ENCODE data around the gene HBQ1.
A peak's percentile ranks its signal among the peaks of the same experiment; 100 is the strongest.

Gene HBQ1

DNA sequence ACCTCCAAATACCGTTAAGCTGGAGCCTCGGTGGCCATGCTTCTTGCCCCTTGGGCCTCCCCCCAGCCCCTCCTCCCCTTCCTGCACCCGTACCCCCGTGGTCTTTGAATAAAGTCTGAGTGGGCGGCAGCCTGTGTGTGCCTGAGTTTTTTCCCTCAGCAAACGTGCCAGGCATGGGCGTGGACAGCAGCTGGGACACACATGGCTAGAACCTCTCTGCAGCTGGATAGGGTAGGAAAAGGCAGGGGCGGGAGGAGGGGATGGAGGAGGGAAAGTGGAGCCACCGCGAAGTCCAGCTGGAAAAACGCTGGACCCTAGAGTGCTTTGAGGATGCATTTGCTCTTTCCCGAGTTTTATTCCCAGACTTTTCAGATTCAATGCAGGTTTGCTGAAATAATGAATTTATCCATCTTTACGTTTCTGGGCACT is 2.9 kb upstream of the HBQ1 start:
- peak; percentile 66 to 79 for DNase-seq
- TF ChIP-seq POLR2A (IDR thresholded peaks at IDR 0.05; ENCODE audit: low read length) (no peak), GATA1 (IDR thresholded peaks at IDR 0.05; ENCODE audit: low read depth, low read length) (no peak)

DNA sequence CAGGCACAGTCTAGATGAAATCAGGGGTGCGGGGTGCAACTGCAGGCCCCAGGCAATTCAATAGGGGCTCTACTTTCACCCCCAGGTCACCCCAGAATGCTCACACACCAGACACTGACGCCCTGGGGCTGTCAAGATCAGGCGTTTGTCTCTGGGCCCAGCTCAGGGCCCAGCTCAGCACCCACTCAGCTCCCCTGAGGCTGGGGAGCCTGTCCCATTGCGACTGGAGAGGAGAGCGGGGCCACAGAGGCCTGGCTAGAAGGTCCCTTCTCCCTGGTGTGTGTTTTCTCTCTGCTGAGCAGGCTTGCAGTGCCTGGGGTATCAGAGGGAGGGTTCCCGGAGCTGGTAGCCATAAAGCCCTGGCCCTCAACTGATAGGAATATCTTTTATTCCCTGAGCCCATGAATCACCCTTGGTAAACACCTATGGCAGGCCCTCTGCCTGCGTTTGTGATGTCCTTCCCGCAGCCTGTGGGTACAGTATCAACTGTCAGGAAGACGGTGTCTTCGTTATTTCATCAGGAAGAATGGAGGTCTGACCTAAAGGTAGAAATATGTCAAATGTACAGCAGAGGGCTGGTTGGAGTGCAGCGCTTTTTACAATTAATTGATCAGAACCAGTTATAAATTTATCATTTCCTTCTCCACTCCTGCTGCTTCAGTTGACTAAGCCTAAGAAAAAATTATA is 2.1 kb upstream of the HBQ1 start:
- peak; percentile 95 for TF ChIP-seq POLR2A (IDR thresholded peaks at IDR 0.05; ENCODE audit: low read length)
- TF ChIP-seq GATA1 (IDR thresholded peaks at IDR 0.05; ENCODE audit: low read depth, low read length) = no peak

DNA sequence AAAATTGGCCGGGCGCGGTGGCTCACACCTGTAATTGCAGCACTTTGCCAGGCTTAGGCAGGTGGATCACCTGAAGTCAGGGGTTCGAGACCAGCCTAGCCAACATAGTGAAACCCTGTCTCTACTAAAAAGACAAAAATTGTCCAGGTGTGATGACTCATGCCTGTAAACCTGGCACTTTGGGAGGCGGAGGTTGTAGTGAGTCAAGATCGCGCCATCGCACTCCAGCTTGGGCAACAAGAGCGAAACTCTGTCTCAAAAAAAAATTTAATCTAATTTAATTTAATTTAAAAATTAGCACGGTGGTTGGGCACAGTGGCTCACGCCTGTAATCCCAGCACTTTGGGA is 1.6 kb upstream of the HBQ1 start:
- TF ChIP-seq GATA1 (IDR thresholded peaks at IDR 0.05; ENCODE audit: low read depth, low read length) (no peak), POLR2A (IDR thresholded peaks at IDR 0.05; ENCODE audit: low read length) (no peak)
- peak; percentile 78 to 79 for DNase-seq

More for the DNA sequence above, 2.1 kb upstream of the HBQ1 start:
- peak; percentile 83 to 84 for DNase-seq

DNA sequence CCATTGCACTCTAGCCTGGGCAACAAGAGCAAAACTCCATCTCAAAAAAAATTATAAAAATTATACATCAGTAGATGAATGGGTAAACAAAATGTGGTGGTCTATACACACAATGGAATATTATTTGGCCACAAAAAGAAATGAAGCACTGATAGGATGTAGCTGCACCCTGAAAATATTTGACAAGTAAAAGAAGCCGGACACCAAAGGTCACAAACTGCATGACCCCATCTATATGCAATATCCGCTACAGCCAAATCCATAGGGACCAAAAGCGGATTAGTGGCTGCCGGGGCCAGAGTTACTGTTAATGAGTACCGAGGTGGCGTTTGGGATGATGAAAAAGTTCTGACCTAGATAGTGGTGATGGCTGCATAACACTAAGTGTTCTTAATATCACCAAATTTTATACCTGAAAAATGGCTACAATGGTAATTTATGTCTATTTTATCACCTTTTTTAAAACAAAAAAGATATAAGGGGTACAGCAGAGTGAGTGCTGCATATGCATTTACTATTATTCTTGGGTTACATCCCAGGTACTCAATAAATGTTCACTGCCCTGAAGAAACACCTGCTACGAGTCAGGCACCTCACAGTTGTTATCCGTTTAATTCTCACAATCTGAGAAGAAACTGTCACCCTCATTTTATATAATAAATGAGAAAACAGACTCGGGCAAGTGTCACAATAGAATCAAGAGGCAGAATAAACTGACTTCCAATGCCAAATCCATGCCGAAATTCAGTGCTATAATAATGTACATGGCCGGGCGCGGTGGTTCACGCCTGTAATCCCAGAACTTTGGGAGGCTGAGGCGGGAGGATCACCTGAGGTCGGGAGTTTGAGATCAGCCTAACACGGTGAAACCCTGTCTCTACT is 807 bp upstream of the HBQ1 start:
- TF ChIP-seq POLR2A (IDR thresholded peaks at IDR 0.05; ENCODE audit: low read length) = peak; percentile 91
- no peak for TF ChIP-seq GATA1 (IDR thresholded peaks at IDR 0.05; ENCODE audit: low read depth, low read length)
- peak; percentile 73 to 75 for DNase-seq

DNA sequence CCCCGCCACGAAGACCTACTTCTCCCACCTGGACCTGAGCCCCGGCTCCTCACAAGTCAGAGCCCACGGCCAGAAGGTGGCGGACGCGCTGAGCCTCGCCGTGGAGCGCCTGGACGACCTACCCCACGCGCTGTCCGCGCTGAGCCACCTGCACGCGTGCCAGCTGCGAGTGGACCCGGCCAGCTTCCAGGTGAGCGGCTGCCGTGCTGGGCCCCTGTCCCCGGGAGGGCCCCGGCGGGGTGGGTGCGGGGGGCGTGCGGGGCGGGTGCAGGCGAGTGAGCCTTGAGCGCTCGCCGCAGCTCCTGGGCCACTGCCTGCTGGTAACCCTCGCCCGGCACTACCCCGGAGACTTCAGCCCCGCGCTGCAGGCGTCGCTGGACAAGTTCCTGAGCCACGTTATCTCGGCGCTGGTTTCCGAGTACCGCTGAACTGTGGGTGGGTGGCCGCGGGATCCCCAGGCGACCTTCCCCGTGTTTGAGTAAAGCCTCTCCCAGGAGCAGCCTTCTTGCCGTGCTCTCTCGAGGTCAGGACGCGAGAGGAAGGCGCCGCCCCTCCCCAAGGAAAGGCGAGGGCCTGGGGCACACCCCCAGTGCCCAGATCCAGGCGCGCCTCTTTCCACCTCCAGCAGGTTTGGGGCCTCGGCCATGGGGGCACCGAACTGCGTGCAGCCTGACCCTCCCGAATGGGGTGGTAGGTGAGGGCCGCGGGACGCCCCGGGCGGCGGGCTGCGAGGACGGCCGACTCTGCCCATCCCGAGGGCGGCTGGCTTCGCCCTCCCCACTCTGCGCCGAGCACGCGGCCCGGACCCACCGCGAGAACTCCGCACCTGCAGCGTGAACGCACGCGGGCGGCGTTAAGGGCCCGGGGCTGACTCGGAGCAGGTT is 664 bp downstream of the HBQ1 start:
- peak; percentile 93 to 95 for DNase-seq
- TF ChIP-seq POLR2A (IDR thresholded peaks at IDR 0.05; ENCODE audit: low read length) = peak; percentile 73
- no peak for TF ChIP-seq GATA1 (IDR thresholded peaks at IDR 0.05; ENCODE audit: low read depth, low read length)

DNA sequence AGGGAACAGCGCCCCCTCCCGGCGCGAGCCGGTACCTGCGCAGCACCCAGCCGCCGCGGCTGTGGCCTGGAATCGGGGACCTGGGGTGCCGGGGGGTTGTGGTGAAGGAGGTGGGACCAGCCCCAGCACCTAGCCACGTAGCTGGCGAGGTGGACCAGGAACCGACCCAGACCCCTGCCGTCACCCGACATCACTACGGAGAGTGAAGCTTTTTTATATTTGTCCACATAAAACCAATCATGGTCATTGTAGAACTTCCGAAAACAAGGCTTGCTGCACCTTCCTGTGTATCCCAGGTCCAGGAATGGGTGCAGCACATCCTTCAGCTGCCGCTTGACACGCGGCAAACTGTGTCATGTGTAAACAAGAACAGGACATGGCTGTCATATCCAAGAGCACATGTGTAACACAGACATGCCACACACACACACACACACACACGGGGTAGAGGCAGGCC is 1.3 kb downstream of the HBQ1 start:
- TF ChIP-seq POLR2A (IDR thresholded peaks at IDR 0.05; ENCODE audit: low read length) (peak; percentile 18), GATA1 (IDR thresholded peaks at IDR 0.05; ENCODE audit: low read depth, low read length) (no peak)

DNA sequence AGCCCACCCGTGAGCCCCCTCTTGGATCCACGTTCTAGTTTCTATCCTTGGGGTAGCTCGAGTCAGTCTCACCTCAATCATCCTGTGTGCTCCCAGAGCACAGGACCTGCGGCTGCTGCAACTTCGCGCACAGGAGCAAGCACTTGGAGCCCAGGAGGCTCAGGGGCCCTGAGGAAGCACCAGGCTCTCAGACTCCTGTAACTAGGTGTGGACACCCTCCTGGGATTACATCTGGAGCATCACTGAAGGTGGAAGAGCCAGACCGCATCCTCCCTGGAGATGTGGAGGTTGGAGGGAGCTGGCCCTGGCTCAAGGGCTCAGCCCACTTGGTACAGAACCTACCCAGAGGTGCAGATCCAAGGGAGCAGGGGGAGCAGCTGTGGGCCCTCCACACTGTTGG is 2.7 kb downstream of the HBQ1 start:
- no peak for TF ChIP-seq GATA1 (IDR thresholded peaks at IDR 0.05; ENCODE audit: low read depth, low read length)
- TF ChIP-seq POLR2A (IDR thresholded peaks at IDR 0.05; ENCODE audit: low read length) = no peak
- no peak for DNase-seq

More for the DNA sequence above, 1.3 kb downstream of the HBQ1 start:
- DNase-seq = peak in 1 of 2 experiments; percentile 55

DNA sequence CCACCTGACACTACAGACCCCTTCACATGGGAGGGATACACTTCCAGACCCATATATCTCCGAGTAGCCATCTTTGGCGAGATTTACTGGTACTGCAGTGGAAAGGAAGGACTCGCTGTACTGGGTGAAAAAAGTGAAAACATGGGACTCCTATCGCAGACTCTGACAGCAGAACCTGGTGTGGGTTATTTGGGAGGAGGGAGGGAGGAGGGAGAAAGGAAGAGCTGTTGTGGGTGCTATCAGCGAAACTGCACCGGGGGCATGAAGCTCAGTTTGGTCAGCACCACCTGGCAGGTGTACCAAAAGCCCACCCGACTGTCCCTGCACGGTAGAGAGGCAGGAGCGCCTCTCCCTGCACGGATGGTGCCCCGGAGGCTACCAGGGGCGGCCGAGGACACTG is 5.0 kb downstream of the HBQ1 start:
- no peak for DNase-seq
- TF ChIP-seq GATA1 (IDR thresholded peaks at IDR 0.05; ENCODE audit: low read depth, low read length) (no peak), POLR2A (IDR thresholded peaks at IDR 0.05; ENCODE audit: low read length) (peak; percentile 18)

DNA sequence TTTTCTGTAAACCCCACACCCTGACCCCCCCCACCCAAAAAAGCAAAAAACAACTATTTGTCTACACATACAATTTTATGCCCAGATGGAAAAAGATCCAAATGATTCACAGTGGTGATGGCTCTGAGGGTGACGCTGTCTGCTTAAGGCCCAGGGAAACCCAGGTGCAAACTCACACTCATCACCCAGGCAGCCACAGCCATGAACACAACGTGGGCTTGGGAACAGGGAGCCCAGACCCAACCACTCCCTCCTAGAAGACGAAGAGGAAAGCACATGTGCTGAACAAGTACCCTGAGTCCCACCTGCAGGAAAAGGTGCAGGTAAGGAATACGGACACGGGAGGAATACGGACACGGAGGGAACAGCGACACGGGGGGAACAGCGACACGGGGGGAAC is 5.4 kb downstream of the HBQ1 start:
- TF ChIP-seq GATA1 (IDR thresholded peaks at IDR 0.05; ENCODE audit: low read depth, low read length) = no peak
- TF ChIP-seq POLR2A (IDR thresholded peaks at IDR 0.05; ENCODE audit: low read length) = peak; percentile 4
- no peak for DNase-seq

DNA sequence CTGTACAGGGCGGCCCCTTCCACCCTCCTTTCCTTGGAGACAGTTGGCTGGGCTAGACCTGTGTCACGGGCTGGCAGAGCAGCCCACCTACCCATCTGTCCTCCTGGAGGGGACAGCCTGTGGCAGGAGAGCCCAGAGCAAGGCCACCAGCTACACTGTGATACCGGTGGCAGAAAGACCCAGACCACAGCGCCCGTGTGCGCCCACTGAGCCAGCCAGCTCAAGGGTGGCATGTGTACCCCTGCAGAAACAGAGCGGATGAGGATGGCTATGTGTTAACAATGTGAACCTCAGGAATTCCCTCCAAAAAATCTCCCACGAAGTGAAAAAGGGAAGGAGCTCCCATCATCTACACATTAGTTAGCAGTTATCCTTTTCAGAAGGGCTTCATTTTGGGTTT is 7.1 kb downstream of the HBQ1 start:
- TF ChIP-seq GATA1 (IDR thresholded peaks at IDR 0.05; ENCODE audit: low read depth, low read length) (no peak), POLR2A (IDR thresholded peaks at IDR 0.05; ENCODE audit: low read length) (no peak)

DNA sequence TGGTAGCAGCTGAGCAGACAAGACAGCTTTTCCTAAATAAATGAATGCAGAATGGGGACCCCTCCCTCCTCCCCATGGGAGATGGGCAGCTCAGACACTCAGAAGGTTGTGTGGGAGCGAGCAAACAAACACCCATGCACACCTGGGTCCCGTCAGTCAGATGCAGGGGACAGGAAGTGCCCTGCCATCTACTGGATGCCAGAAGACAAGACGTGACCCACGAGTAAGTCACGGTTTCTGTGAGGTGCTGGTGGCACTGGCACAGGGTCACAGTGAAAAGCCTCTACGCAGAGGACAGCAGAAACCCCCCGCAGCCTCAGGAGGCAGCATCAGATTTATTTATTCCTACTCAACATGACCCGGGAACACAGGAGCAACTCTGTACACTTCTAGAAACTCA is 8.4 kb downstream of the HBQ1 start:
- TF ChIP-seq GATA1 (IDR thresholded peaks at IDR 0.05; ENCODE audit: low read depth, low read length) (no peak), POLR2A (IDR thresholded peaks at IDR 0.05; ENCODE audit: low read length) (no peak)
- DNase-seq = peak; percentile 36 to 47

More for the DNA sequence above, 7.1 kb downstream of the HBQ1 start:
- DNase-seq = no peak

DNA sequence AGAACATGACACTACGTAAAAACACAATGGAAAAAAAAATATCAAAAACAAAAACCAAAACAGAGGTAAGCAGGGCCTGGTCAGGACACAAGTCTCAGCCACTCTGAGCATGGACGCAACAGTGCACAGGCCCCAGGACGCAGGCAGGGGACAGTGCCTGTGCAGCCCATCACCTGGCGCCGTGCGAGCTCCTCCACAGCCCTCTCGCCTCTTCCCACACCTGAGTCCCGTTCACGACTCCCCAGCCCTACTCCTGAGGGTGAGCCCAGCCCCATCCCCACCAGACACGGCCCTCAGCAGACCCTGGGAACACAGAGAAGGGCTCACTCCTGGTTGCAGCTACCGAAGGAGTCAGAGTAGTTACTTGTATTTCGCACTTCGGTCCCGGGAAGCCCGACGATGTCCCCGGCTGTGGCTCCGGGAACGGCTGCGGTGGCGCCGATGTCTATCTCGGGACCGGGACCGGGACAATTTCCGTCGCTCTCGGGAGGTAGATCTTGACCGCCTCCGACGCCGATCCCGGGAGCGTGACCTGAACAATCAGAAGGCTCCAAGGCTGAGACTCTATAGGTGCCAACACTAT is 9.4 kb downstream of the HBQ1 start:
- TF ChIP-seq GATA1 (IDR thresholded peaks at IDR 0.05; ENCODE audit: low read depth, low read length) = no peak
- TF ChIP-seq POLR2A (IDR thresholded peaks at IDR 0.05; ENCODE audit: low read length) = no peak
- DNase-seq = no peak

DNA sequence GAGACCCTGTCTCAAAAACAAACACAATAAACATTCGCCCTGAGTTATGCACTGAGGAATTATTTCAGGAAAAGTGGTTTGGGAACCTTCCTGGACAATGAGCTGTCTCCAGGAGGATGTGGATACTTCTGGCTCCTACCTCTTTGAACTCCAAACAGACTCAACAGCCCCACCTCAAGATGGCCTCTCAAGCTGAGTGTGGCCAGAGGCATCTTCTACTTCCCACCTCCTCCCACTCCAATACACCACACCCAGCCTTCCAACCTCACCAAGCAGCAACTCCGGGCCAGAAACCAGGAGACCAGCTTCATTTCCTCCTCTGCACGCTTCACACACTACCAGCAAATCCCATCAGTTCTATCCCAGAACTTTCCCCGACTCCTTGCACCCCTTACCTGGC is 11.6 kb downstream of the HBQ1 start:
- no peak for DNase-seq
- TF ChIP-seq POLR2A (IDR thresholded peaks at IDR 0.05; ENCODE audit: low read length) = no peak
- no peak for TF ChIP-seq GATA1 (IDR thresholded peaks at IDR 0.05; ENCODE audit: low read depth, low read length)

Measured in erythroblast (primary cell).